GM23338 (cell line): ENCODE results near the gene CCNF. TPM values are rescaled to one million over a fixed set of nuclear protein-coding genes. Genes with fewer than 3 reads are reported as not detected.

Experiments
- ATAC-seq: fragments of 200-7000 bp; cut with Tn5 transposase; 3 replicates; pipeline ENCODE4 v1.9.1; 2020
- DNase-seq: peaks from one replicate; pipeline ENCODE4 v3.0.0-alpha.2; 2015; ENCODE audit warnings: low spot score
- H2AFZ ChIP-seq: fragments of 200-600 bp; sonication (generic); 2 replicates; pipeline ENCODE4 v1.8.0; 2016; ENCODE audit warnings: antibody characterized with exemption, mild to moderate bottlenecking, moderate library complexity
- H3F3A ChIP-seq: fragments of 200-600 bp; sonication (generic); replicated peaks from 2 replicates; pipeline ENCODE4 v1.8.0; 2017; ENCODE audit warnings: antibody characterized with exemption, mixed run types, low read depth
- H3K27ac ChIP-seq: fragments of 200-600 bp; sonication (generic); 2 replicates; pipeline ENCODE4 v1.6.1; 2016; ENCODE audit warnings: low read depth
- H3K27me3 ChIP-seq: fragments of 200-600 bp; sonication (generic); 2 replicates; pipeline ENCODE4 v1.8.0; 2016; ENCODE audit warnings: mild to moderate bottlenecking, mixed run types, moderate library complexity; ENCODE audit not compliant: insufficient read depth
- H3K36me3 ChIP-seq: fragments of 200-600 bp; sonication (generic); 2 replicates; pipeline ENCODE4 v1.8.0; 2016; ENCODE audit warnings: mild to moderate bottlenecking; ENCODE audit not compliant: insufficient read depth
- H3K4me1 ChIP-seq: fragments of 200-600 bp; sonication (generic); 2 replicates; pipeline ENCODE4 v1.8.0; 2016; ENCODE audit warnings: mild to moderate bottlenecking, moderate library complexity; ENCODE audit not compliant: insufficient read depth
- H3K4me2 ChIP-seq: fragments of 200-600 bp; sonication (generic); 2 replicates; pipeline ENCODE4 v1.7.1; 2017; ENCODE audit warnings: mixed run types
- H3K4me3 ChIP-seq: fragments of 200-600 bp; sonication (generic); 2 replicates; pipeline ENCODE4 v1.6.1; 2016; ENCODE audit warnings: mixed run types
- H3K79me2 ChIP-seq: fragments of 200-600 bp; sonication (generic); replicated peaks from 2 replicates; pipeline ENCODE4 v1.8.0; 2017; ENCODE audit warnings: mild to moderate bottlenecking; ENCODE audit not compliant: insufficient read depth
- H3K9me2 ChIP-seq: fragments of 200-600 bp; sonication (generic); 2 replicates; pipeline ENCODE4 v1.8.0; 2017; ENCODE audit not compliant: insufficient read depth
- H4K20me1 ChIP-seq: fragments of 200-600 bp; sonication (generic); replicated peaks from 2 replicates; pipeline ENCODE4 v1.8.0; 2017; ENCODE audit warnings: mild to moderate bottlenecking; ENCODE audit not compliant: insufficient read depth
- H3K27ac Mint-ChIP-seq: 2 replicates; pipeline ENCODE4 v1.8.0; 2020; ENCODE audit warnings: inconsistent platforms, mild to moderate bottlenecking, moderate library complexity, mixed read lengths
- H3K27me3 Mint-ChIP-seq: 3 replicates; pipeline ENCODE4 v1.8.0; 2022; ENCODE audit warnings: low read depth, mild to moderate bottlenecking, moderate library complexity, mixed read lengths, inconsistent platforms; ENCODE audit not compliant: insufficient read depth, poor library complexity
- H3K36me3 Mint-ChIP-seq: 3 replicates; pipeline ENCODE4 v1.8.0; 2021; ENCODE audit warnings: low read depth, mild to moderate bottlenecking, inconsistent platforms, moderate library complexity, mixed read lengths
- H3K4me1 Mint-ChIP-seq: 3 replicates; pipeline ENCODE4 v1.8.0; 2020; ENCODE audit warnings: mild to moderate bottlenecking, inconsistent platforms, mixed read lengths
- H3K4me3 Mint-ChIP-seq: 3 replicates; pipeline ENCODE4 v1.8.0; 2021; ENCODE audit warnings: moderate library complexity, mild to moderate bottlenecking, inconsistent platforms, mixed read lengths
- H3K9me3 Mint-ChIP-seq: 3 replicates; pipeline ENCODE4 v1.8.0; 2020; ENCODE audit warnings: moderate library complexity, mild to moderate bottlenecking, inconsistent platforms, mixed read lengths
- CREB1 ChIP-seq: fragments of 250-450 bp; sonication (Bioruptor Pico); IDR thresholded peaks from 2 replicates; pipeline ENCODE4 v1.5.0; 2020; ENCODE audit warnings: low read depth, mild to moderate bottlenecking, moderate library complexity
- CTCF ChIP-seq, 2 experiments: fragments of 200-600 bp in 1 of 2; sonication (generic) in 1 of 2; conservative IDR thresholded peaks; 2 replicates each; pipeline versions ENCODE4 v1.5.1 to v1.6.1; 2016 to 2017; ENCODE audit warnings: antibody characterized with exemption in 2 of 2, low read depth in 2 of 2, mild to moderate bottlenecking in 2 of 2, moderate library complexity in 1 of 2
- EZH2 ChIP-seq: fragments of 200-600 bp; sonication (generic); IDR thresholded peaks from one replicate; pipeline ENCODE4 v1.8.0; 2017; ENCODE audit warnings: antibody characterized with exemption, mild to moderate bottlenecking, low read depth; ENCODE audit not compliant: unreplicated experiment
- EZH2phosphoT487 ChIP-seq: fragments of 200-600 bp; sonication (generic); IDR thresholded peaks from one replicate; pipeline ENCODE4 v1.8.1; 2018; ENCODE audit warnings: antibody characterized with exemption; ENCODE audit not compliant: unreplicated experiment
- JUNB ChIP-seq: IDR thresholded peaks from one replicate; pipeline ENCODE4 v1.6.1; 2016; ENCODE audit warnings: antibody characterized with exemption; ENCODE audit not compliant: unreplicated experiment
- NANOG ChIP-seq: IDR thresholded peaks from 2 replicates; pipeline ENCODE4 v1.6.1; 2016; ENCODE audit warnings: antibody characterized with exemption, borderline replicate concordance
- POLR2AphosphoS5 ChIP-seq: IDR thresholded peaks from 2 replicates; pipeline ENCODE4 v1.6.1; 2016; ENCODE audit warnings: antibody characterized with exemption, low read depth
- STAT1 ChIP-seq: IDR thresholded peaks from one replicate; pipeline ENCODE4 v1.6.1; 2016; ENCODE audit warnings: antibody characterized with exemption; ENCODE audit not compliant: unreplicated experiment
- ZNF114 ChIP-seq: fragments of 250-450 bp; sonication (Bioruptor Pico); IDR thresholded peaks from 2 replicates; pipeline ENCODE4 v1.5.0; 2020; ENCODE audit warnings: mild to moderate bottlenecking, moderate library complexity
- ZNF331 ChIP-seq: fragments of 250-450 bp; sonication (Bioruptor Pico); IDR thresholded peaks from 2 replicates; pipeline ENCODE4 v1.5.0; 2020; ENCODE audit warnings: low read depth, mild to moderate bottlenecking, moderate library complexity
- polyA plus RNA-seq: library from polyadenylated mRNA; unstranded; fragments of >200 nt; fragmentation: Nextera tagmentation; extraction: Ambion mirVana; gene quantifications from 2 replicates; pipeline ENCODE4 v1.2.1, GENCODE V29; 2016
- total RNA-seq: library from RNA; depleted of rRNA; stranded (reverse); fragments of >200 nt; shearing (Covaris generic); gene quantifications from 2 replicates; pipeline ENCODE4 v1.2.3, GENCODE V29; 2014
- TF ChIP-seq, protein P1 (sequence below): fragments of 250-450 bp; sonication (Bioruptor Pico); IDR thresholded peaks from 2 replicates; pipeline ENCODE4 v1.5.0; 2020; ENCODE audit warnings: mild to moderate bottlenecking, moderate library complexity
- TF ChIP-seq, protein P2 (sequence below): IDR thresholded peaks from one replicate; pipeline ENCODE4 v1.6.1; 2018; ENCODE audit warnings: antibody characterized with exemption; ENCODE audit not compliant: unreplicated experiment
- TF ChIP-seq, protein P3 (sequence below): IDR thresholded peaks from 2 replicates; pipeline ENCODE4 v1.6.1; 2016; ENCODE audit warnings: antibody characterized with exemption

The CCNF gene
- total and polyA plus RNA-seq, 2 experiments from 2014 or later = 21.2 to 54.2 TPM

DNA sequence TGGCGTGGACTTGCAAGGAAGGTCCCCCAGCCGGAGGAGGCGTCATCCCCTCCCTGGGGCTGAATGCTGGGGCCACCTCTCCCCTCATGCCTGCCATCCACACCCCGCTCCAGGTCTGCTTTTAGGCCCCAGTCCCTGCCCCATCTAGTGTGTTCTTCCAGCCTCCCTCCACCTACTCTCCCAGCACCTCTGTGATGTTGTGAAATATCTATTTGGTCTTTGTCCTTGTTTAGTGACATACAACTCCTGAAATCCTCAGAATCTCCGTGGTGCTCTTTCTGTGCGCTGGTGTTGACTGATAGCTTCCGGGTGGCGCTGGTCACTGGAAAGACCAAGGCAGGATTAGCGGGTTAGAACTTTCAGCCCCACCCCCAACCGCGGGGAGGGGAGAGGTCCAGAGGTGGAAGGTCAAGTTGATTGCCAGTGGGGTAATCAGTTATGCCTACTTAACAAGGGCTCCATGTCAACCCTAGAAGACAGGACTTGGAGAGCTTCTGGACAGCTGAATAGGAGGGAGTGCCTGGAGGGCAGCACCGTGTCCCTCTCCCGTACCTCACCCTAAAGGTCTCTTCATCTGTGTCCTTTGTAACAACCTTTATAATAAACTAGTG, 55.8 kb downstream of the CCNF start:
- no peak overlapping the region for H2AFZ ChIP-seq
- no peak for DNase-seq
- no peak overlapping the region for H3K27ac ChIP-seq
- no peaks in the 10 kb centered on the region for H3K9me2 ChIP-seq
- H4K20me1 ChIP-seq = 0 out of 2 replicates have a peak, but pooled peaks cover 2% of the 10 kb centered on the region
- H3K4me1 ChIP-seq = no peaks in the 10 kb centered on the region
- no peak overlapping the region for H3K4me3 ChIP-seq
- H3F3A ChIP-seq = no peaks in the 10 kb centered on the region
- no peak overlapping the region for H3K4me2 ChIP-seq
- ATAC-seq = no peak
- no peaks in the 10 kb centered on the region for H3K27me3 ChIP-seq
- H3K79me2 ChIP-seq = 0 out of 2 replicates have a peak, but pooled peaks cover 6% of the 10 kb centered on the region
- no peak for TF ChIP-seq STAT1
- no peak for TF ChIP-seq ZNF331
- TF ChIP-seq, protein P1, sequence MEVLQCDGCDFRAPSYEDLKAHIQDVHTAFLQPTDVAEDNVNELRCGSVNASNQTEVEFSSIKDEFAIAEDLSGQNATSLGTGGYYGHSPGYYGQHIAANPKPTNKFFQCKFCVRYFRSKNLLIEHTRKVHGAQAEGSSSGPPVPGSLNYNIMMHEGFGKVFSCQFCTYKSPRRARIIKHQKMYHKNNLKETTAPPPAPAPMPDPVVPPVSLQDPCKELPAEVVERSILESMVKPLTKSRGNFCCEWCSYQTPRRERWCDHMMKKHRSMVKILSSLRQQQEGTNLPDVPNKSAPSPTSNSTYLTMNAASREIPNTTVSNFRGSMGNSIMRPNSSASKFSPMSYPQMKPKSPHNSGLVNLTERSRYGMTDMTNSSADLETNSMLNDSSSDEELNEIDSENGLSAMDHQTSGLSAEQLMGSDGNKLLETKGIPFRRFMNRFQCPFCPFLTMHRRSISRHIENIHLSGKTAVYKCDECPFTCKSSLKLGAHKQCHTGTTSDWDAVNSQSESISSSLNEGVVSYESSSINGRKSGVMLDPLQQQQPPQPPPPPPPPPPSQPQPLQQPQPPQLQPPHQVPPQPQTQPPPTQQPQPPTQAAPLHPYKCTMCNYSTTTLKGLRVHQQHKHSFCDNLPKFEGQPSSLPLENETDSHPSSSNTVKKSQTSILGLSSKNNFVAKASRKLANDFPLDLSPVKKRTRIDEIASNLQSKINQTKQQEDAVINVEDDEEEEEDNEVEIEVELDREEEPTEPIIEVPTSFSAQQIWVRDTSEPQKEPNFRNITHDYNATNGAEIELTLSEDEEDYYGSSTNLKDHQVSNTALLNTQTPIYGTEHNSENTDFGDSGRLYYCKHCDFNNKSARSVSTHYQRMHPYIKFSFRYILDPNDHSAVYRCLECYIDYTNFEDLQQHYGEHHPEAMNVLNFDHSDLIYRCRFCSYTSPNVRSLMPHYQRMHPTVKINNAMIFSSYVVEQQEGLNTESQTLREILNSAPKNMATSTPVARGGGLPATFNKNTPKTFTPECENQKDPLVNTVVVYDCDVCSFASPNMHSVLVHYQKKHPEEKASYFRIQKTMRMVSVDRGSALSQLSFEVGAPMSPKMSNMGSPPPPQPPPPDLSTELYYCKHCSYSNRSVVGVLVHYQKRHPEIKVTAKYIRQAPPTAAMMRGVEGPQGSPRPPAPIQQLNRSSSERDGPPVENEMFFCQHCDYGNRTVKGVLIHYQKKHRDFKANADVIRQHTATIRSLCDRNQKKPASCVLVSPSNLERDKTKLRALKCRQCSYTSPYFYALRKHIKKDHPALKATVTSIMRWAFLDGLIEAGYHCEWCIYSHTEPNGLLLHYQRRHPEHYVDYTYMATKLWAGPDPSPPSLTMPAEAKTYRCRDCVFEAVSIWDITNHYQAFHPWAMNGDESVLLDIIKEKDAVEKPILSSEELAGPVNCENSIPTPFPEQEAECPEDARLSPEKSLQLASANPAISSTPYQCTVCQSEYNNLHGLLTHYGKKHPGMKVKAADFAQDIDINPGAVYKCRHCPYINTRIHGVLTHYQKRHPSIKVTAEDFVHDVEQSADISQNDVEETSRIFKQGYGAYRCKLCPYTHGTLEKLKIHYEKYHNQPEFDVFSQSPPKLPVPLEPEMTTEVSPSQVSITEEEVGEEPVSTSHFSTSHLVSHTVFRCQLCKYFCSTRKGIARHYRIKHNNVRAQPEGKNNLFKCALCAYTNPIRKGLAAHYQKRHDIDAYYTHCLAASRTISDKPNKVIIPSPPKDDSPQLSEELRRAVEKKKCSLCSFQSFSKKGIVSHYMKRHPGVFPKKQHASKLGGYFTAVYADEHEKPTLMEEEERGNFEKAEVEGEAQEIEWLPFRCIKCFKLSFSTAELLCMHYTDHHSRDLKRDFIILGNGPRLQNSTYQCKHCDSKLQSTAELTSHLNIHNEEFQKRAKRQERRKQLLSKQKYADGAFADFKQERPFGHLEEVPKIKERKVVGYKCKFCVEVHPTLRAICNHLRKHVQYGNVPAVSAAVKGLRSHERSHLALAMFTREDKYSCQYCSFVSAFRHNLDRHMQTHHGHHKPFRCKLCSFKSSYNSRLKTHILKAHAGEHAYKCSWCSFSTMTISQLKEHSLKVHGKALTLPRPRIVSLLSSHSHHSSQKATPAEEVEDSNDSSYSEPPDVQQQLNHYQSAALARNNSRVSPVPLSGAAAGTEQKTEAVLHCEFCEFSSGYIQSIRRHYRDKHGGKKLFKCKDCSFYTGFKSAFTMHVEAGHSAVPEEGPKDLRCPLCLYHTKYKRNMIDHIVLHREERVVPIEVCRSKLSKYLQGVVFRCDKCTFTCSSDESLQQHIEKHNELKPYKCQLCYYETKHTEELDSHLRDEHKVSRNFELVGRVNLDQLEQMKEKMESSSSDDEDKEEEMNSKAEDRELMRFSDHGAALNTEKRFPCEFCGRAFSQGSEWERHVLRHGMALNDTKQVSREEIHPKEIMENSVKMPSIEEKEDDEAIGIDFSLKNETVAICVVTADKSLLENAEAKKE (CRISPR knock-in tag) = no peak
- no peak for TF ChIP-seq JUNB
- TF ChIP-seq CTCF (conservative IDR thresholded peaks at IDR 0.05; ENCODE audit: low read depth in 2 of 2) = no peak
- no peak for TF ChIP-seq EZH2phosphoT487
- TF ChIP-seq, protein P2, sequence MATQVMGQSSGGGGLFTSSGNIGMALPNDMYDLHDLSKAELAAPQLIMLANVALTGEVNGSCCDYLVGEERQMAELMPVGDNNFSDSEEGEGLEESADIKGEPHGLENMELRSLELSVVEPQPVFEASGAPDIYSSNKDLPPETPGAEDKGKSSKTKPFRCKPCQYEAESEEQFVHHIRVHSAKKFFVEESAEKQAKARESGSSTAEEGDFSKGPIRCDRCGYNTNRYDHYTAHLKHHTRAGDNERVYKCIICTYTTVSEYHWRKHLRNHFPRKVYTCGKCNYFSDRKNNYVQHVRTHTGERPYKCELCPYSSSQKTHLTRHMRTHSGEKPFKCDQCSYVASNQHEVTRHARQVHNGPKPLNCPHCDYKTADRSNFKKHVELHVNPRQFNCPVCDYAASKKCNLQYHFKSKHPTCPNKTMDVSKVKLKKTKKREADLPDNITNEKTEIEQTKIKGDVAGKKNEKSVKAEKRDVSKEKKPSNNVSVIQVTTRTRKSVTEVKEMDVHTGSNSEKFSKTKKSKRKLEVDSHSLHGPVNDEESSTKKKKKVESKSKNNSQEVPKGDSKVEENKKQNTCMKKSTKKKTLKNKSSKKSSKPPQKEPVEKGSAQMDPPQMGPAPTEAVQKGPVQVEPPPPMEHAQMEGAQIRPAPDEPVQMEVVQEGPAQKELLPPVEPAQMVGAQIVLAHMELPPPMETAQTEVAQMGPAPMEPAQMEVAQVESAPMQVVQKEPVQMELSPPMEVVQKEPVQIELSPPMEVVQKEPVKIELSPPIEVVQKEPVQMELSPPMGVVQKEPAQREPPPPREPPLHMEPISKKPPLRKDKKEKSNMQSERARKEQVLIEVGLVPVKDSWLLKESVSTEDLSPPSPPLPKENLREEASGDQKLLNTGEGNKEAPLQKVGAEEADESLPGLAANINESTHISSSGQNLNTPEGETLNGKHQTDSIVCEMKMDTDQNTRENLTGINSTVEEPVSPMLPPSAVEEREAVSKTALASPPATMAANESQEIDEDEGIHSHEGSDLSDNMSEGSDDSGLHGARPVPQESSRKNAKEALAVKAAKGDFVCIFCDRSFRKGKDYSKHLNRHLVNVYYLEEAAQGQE = no peak
- no peak for TF ChIP-seq EZH2
- no peak for TF ChIP-seq POLR2AphosphoS5
- no peak for TF ChIP-seq CREB1 (CRISPR knock-in tag)
- TF ChIP-seq, protein P3, sequence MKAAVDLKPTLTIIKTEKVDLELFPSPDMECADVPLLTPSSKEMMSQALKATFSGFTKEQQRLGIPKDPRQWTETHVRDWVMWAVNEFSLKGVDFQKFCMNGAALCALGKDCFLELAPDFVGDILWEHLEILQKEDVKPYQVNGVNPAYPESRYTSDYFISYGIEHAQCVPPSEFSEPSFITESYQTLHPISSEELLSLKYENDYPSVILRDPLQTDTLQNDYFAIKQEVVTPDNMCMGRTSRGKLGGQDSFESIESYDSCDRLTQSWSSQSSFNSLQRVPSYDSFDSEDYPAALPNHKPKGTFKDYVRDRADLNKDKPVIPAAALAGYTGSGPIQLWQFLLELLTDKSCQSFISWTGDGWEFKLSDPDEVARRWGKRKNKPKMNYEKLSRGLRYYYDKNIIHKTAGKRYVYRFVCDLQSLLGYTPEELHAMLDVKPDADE = no peak
- TF ChIP-seq ZNF114 (CRISPR knock-in tag) = no peak
- TF ChIP-seq NANOG = no peak
- Mint-ChIP-seq H3K27ac (no peak overlapping the region), H3K4me3 (no peak overlapping the region; the same call in 2 of the 3 replicates), H3K27me3 (peaks cover 17% of the 10 kb centered on the region), H3K4me1 (peaks cover 20% of the 10 kb centered on the region), H3K36me3 (no peaks in the 10 kb centered on the region; the same call in 1 of the 3 replicates), H3K9me3 (no peaks in the 10 kb centered on the region)
- no peaks in the 10 kb centered on the region for H3K36me3 ChIP-seq
